Keratinocyte (primary cell): ENCODE measurements around the gene NR3C2. TPM values are rescaled to one million over a fixed set of nuclear protein-coding genes. Genes with fewer than 3 reads are reported as not detected.

Source experiments
- DNase-seq: peaks from one replicate; pipeline ENCODE4 v3.0.0-alpha.2; 2011; ENCODE audit warnings: low read depth, missing footprints, low spot score
- FAIRE-seq: peaks from 2 replicates; lab custom pipeline; 2011; peaks lifted over from hg19 to GRCh38; lab: Jason Lieb, UNC
- H2AFZ ChIP-seq: 2 replicates; pipeline ENCODE4 v1.6.0; 2012; ENCODE audit warnings: low read length, control low read depth, inconsistent platforms; ENCODE audit not compliant: control insufficient read depth
- H3K27ac ChIP-seq: 2 replicates; pipeline ENCODE4 v1.5.1; 2011; ENCODE audit warnings: low read length; ENCODE audit not compliant: control insufficient read depth, insufficient read depth
- H3K27me3 ChIP-seq: 3 replicates; pipeline ENCODE4 v1.6.0; 2011; ENCODE audit warnings: low read length; ENCODE audit not compliant: control insufficient read depth, insufficient read depth; ENCODE audit errors: extremely low read depth
- H3K36me3 ChIP-seq, 2 experiments: 2 replicates in 1 of 2; 3 replicates in 1 of 2; pipeline ENCODE4 v1.5.1; 2011; ENCODE audit warnings: low read length in 2 of 2, mild to moderate bottlenecking in 1 of 2; ENCODE audit not compliant: control insufficient read depth in 2 of 2, insufficient read depth in 2 of 2; ENCODE audit errors: extremely low read depth in 1 of 2
- H3K4me1 ChIP-seq: 3 replicates; pipeline ENCODE4 v1.5.1; 2011; ENCODE audit warnings: low read length; ENCODE audit not compliant: control insufficient read depth, insufficient read depth; ENCODE audit errors: extremely low read depth
- H3K4me2 ChIP-seq: 3 replicates; pipeline ENCODE4 v1.6.0; 2011; ENCODE audit warnings: low read depth, low read length; ENCODE audit not compliant: control insufficient read depth, insufficient read depth; ENCODE audit errors: extremely low read depth
- H3K4me3 ChIP-seq, 3 experiments: fragments of 200-600 bp in 1 of 3; sonication (generic) in 1 of 3; 2 replicates in 2 of 3; 3 replicates in 1 of 3; pipeline ENCODE4 v1.5.1; 2011 to 2016; ENCODE audit warnings: low read length in 3 of 3, mild to moderate bottlenecking in 3 of 3, control low read depth in 2 of 3, inconsistent platforms in 1 of 3, low read depth in 1 of 3, mixed read lengths in 1 of 3, mixed run types in 1 of 3, moderate library complexity in 1 of 3; ENCODE audit not compliant: control insufficient read depth in 2 of 3, insufficient read depth in 2 of 3; ENCODE audit errors: extremely low read depth in 1 of 3
- H3K79me2 ChIP-seq: 2 replicates; pipeline ENCODE4 v1.6.0; 2012; ENCODE audit warnings: low read length; ENCODE audit not compliant: control insufficient read depth, insufficient read depth
- H3K9ac ChIP-seq: 3 replicates; pipeline ENCODE4 v1.6.0; 2011; ENCODE audit warnings: low read length; ENCODE audit not compliant: control insufficient read depth, insufficient read depth; ENCODE audit errors: extremely low read depth
- H3K9me1 ChIP-seq: 3 replicates; pipeline ENCODE4 v1.6.0; 2011; ENCODE audit warnings: low read length; ENCODE audit not compliant: control insufficient read depth, insufficient read depth; ENCODE audit errors: extremely low read depth
- H3K9me3 ChIP-seq: 2 replicates; pipeline ENCODE4 v1.5.1; 2012; ENCODE audit warnings: low read depth, low read length; ENCODE audit not compliant: control insufficient read depth
- H4K20me1 ChIP-seq: 3 replicates; pipeline ENCODE4 v1.6.0; 2011; ENCODE audit warnings: low read length; ENCODE audit not compliant: control insufficient read depth, insufficient read depth; ENCODE audit errors: extremely low read depth
- CTCF ChIP-seq, 3 experiments: IDR thresholded peaks in 1 of 3; conservative IDR thresholded peaks in 1 of 3; optimal IDR thresholded peaks in 1 of 3; 2 replicates in 2 of 3; 3 replicates in 1 of 3; pipeline versions ENCODE3 to v1.5.1; 2011; ENCODE audit warnings: low read length in 3 of 3, mild to moderate bottlenecking in 3 of 3, moderate library complexity in 2 of 3, control low read depth in 1 of 3, inconsistent platforms in 1 of 3; ENCODE audit not compliant: insufficient read depth in 2 of 3; ENCODE audit errors: extremely low read depth in 1 of 3
- EZH2 ChIP-seq: IDR thresholded peaks from one replicate; pipeline ENCODE4 v1.6.1; 2012; ENCODE audit warnings: inconsistent platforms, mild to moderate bottlenecking, low read length, moderate library complexity
- dilution Hi-C: fragments of 300-500 bp; cut with MboI; formaldehyde crosslinking; loops from one replicate; pipeline ENCODE4 v1.7.0; 2020; ENCODE audit warnings: low sequenced_read_pairs; ENCODE audit not compliant: extremely low pct_ligation_motif_present
- polyA plus RNA-seq, 5 experiments: library from polyadenylated mRNA; depleted of rRNA in 3 of 5; stranded (reverse) in 3 of 5; stranded (forward) in 1 of 5; unstranded in 1 of 5; fragments of >200 nt; gene quantifications; 1 replicate in 1 of 5; 2 replicates in 3 of 5; 3 replicates in 1 of 5; pipeline versions ENCODE4 v1.2.1 to v1.2.3, GENCODE V29; 2011 to 2012; ENCODE audit warnings: missing spikeins in 2 of 5, low read depth in 1 of 5, low replicate concordance in 1 of 5

The NR3C2 gene
- polyA plus RNA-seq, 1 donor (not counting 4 experiments of a cell fraction or from before 2014, with no cell fraction given), result 1.5 TPM

GRCh38 chr4:148077581-148077980, 364.6 kb downstream of the NR3C2 start:
- H3K36me3 ChIP-seq, result peaks cover 5 to 12% of the 10 kb centered on the region in 2 experiments
- no peak overlapping the region for H2AFZ ChIP-seq
- no peaks in the 10 kb centered on the region for H3K4me1 ChIP-seq
- no peak for DNase-seq
- H3K4me3 ChIP-seq, result no peak overlapping the region
- FAIRE-seq, result no peak
- H3K9me3 ChIP-seq, result no peaks in the 10 kb centered on the region
- no peaks in the 10 kb centered on the region for H3K27me3 ChIP-seq
- TF ChIP-seq EZH2 (no peak), CTCF (optimal IDR thresholded peaks at IDR 0.05 in 1 of 3, IDR thresholded peaks at IDR 0.05 in 1 of 3, conservative IDR thresholded peaks at IDR 0.05 in 1 of 3; ENCODE audit: extremely low read depth in 1 of 3, insufficient read depth in 2 of 3, low read length in 3 of 3) (no peak)
- no peaks in the 10 kb centered on the region for H4K20me1 ChIP-seq
- H3K9ac ChIP-seq, result no peak overlapping the region
- H3K79me2 ChIP-seq, result no peaks in the 10 kb centered on the region
- H3K9me1 ChIP-seq, result no peaks in the 10 kb centered on the region
- no peak overlapping the region for H3K4me2 ChIP-seq
- dilution Hi-C loops, result no loop called here
- no peak overlapping the region for H3K27ac ChIP-seq

GRCh38 chr4:148076964-148077363, 365.2 kb downstream of the NR3C2 start:
- Histone ChIP-seq H3K27me3 (no peaks in the 10 kb centered on the region), H3K9ac (no peak overlapping the region), H3K9me1 (no peaks in the 10 kb centered on the region), H4K20me1 (no peaks in the 10 kb centered on the region), H3K9me3 (no peaks in the 10 kb centered on the region), H3K79me2 (no peaks in the 10 kb centered on the region), H3K27ac (no peak overlapping the region), H2AFZ (no peak overlapping the region), H3K36me3 (peaks cover 7 to 15% of the 10 kb centered on the region in 2 experiments), H3K4me2 (no peak overlapping the region), H3K4me3 (no peak overlapping the region), H3K4me1 (no peaks in the 10 kb centered on the region)
- no peak for FAIRE-seq
- TF ChIP-seq EZH2 (no peak), CTCF (optimal IDR thresholded peaks at IDR 0.05 in 1 of 3, IDR thresholded peaks at IDR 0.05 in 1 of 3, conservative IDR thresholded peaks at IDR 0.05 in 1 of 3; ENCODE audit: extremely low read depth in 1 of 3, insufficient read depth in 2 of 3, low read length in 3 of 3) (no peak)
- DNase-seq, result no peak
- dilution Hi-C loops, result no loop called here
